K562 (cell line): ENCODE data around the gene COLQ. TPM values are rescaled to one million over a fixed set of nuclear protein-coding genes. Genes with fewer than 3 reads are reported as not detected.

Experiments used
- ATAC-seq: fragments of 200-7000 bp; cut with Tn5 transposase; 3 replicates; pipeline ENCODE4 v1.9.1; 2020; ENCODE audit warnings: moderate library complexity
- BruUV-seq: library from RNA; stranded (reverse); fragments of 400-500 nt; replicated peaks from 2 replicates; lab custom pipeline; 2021; lab: Mats Ljungman, UMichigan
- CTCF ChIA-PET: fragments of 300-600 bp; formaldehyde crosslinking; extraction: SDS; loops from one replicate; lab custom pipeline; 2021; ENCODE audit warnings: low intra/inter-chr PET ratio; lab: Yijun Ruan, JAX
- POLR2A ChIA-PET: fragments of 300-600, 350-650 bp; sonication (Branson Sonifier 250); formaldehyde crosslinking; extraction: SDS; loops from one replicate; lab custom pipeline; 2021; ENCODE audit warnings: antibody characterized with exemption, inconsistent platforms; lab: Yijun Ruan, JAX
- DNase-seq, 4 experiments: peaks; one replicate each; pipeline versions ENCODE4 v3.0.0 to v3.0.0-alpha.2; 2011 to 2018; ENCODE audit warnings: low spot score in 3 of 4, mixed read lengths in 3 of 4; ENCODE audit errors: extremely low read depth in 1 of 4
- FAIRE-seq: peaks from 2 replicates; lab custom pipeline; 2011; peaks lifted over from hg19 to GRCh38; lab: Jason Lieb, UNC
- H2AFZ ChIP-seq: 2 replicates; pipeline ENCODE4 v1.6.0; 2011; ENCODE audit warnings: low read depth, low read length, control low read depth, inconsistent platforms
- H3K27ac ChIP-seq: fragments of 200-600 bp; 3 replicates; pipeline ENCODE4 v1.8.0; 2011; ENCODE audit warnings: low read depth, mild to moderate bottlenecking, control low read depth, inconsistent platforms, low read length, moderate library complexity, mixed read lengths; ENCODE audit errors: extremely low read depth
- H3K27me3 ChIP-seq, 2 experiments: fragments of 300-600 bp in 1 of 2; 2 replicates in 1 of 2; 3 replicates in 1 of 2; pipeline versions ENCODE4 v1.6.0 to v1.8.0; 2011; ENCODE audit warnings: inconsistent platforms in 2 of 2, low read length in 2 of 2, mild to moderate bottlenecking in 1 of 2, mixed read lengths in 1 of 2, moderate library complexity in 1 of 2; ENCODE audit not compliant: control insufficient read depth in 2 of 2, insufficient read depth in 2 of 2
- H3K36me3 ChIP-seq: fragments of 300-600 bp; 3 replicates; pipeline ENCODE4 v1.8.0; 2011; ENCODE audit warnings: mild to moderate bottlenecking, low read length, inconsistent platforms; ENCODE audit not compliant: control insufficient read depth, insufficient read depth
- H3K4me1 ChIP-seq, 2 experiments: fragments of 200-600 bp in 1 of 2; replicated peaks in 1 of 2; 2 replicates in 1 of 2; 3 replicates in 1 of 2; pipeline versions ENCODE4 v1.5.1 to v1.8.0; 2011; ENCODE audit warnings: inconsistent platforms in 2 of 2, low read length in 2 of 2, mild to moderate bottlenecking in 1 of 2, mixed read lengths in 1 of 2, moderate library complexity in 1 of 2; ENCODE audit not compliant: control insufficient read depth in 2 of 2, insufficient read depth in 2 of 2
- H3K4me2 ChIP-seq: 2 replicates; pipeline ENCODE4 v1.6.1; 2011; ENCODE audit warnings: low read length, control low read depth, inconsistent platforms, mixed read lengths; ENCODE audit not compliant: insufficient read depth
- H3K4me3 ChIP-seq: fragments of 200-600 bp; sonication (generic), shearing (Covaris generic); 2 replicates; pipeline ENCODE4 v1.5.1; 2016; ENCODE audit warnings: control low read depth, inconsistent platforms
- H3K79me2 ChIP-seq: fragments of 200-600 bp; 3 replicates; pipeline ENCODE4 v1.8.0; 2011; ENCODE audit warnings: low read length, inconsistent platforms; ENCODE audit not compliant: control insufficient read depth, insufficient read depth
- H3K9ac ChIP-seq, 2 experiments: 2 replicates each; pipeline versions ENCODE4 v1.6.0 to v1.6.1; 2011; ENCODE audit warnings: low read depth in 2 of 2, low read length in 2 of 2, control low read depth in 1 of 2, inconsistent platforms in 1 of 2, mild to moderate bottlenecking in 1 of 2, mixed read lengths in 1 of 2; ENCODE audit not compliant: insufficient read depth in 1 of 2
- H3K9me1 ChIP-seq: one replicate; pipeline ENCODE4 v1.6.0; 2011; ENCODE audit warnings: inconsistent platforms, mild to moderate bottlenecking, low read length, moderate library complexity; ENCODE audit not compliant: control insufficient read depth, insufficient read depth
- H3K9me3 ChIP-seq: replicated peaks from 2 replicates; pipeline ENCODE4 v1.5.1; 2011; ENCODE audit warnings: low read depth, low read length, inconsistent platforms; ENCODE audit not compliant: control insufficient read depth, insufficient read depth
- H4K20me1 ChIP-seq: replicated peaks from 2 replicates; pipeline ENCODE4 v1.6.1; 2011; ENCODE audit warnings: low read length, inconsistent platforms, mixed read lengths; ENCODE audit not compliant: control insufficient read depth, insufficient read depth
- ATF2 ChIP-seq: sonication (generic); formaldehyde crosslinking; IDR thresholded peaks from 2 replicates; pipeline ENCODE4 v1.8.1; 2022; ENCODE audit warnings: missing genetic modification reagents
- CREB1 ChIP-seq, 2 experiments: sonication (generic) in 1 of 2; formaldehyde crosslinking in 1 of 2; IDR thresholded peaks; 2 replicates each; pipeline versions ENCODE4 v1.6.1 to v1.8.0; 2012 to 2022; ENCODE audit warnings: inconsistent platforms in 1 of 2, mild to moderate bottlenecking in 1 of 2, missing genetic modification reagents in 1 of 2, moderate library complexity in 1 of 2
- CREBBP ChIP-seq: IDR thresholded peaks from one replicate; pipeline ENCODE4 v1.6.1; 2012; ENCODE audit warnings: low read depth, mild to moderate bottlenecking, control low read depth, inconsistent platforms, low read length
- E2F1 ChIP-seq: sonication (generic); formaldehyde crosslinking; IDR thresholded peaks from 2 replicates; pipeline ENCODE4 v1.8.1; 2023; ENCODE audit warnings: mild to moderate bottlenecking, missing genetic modification reagents, moderate library complexity
- ETV1 ChIP-seq: fragments of 450-650 bp; conservative IDR thresholded peaks from 2 replicates; pipeline ENCODE4 v1.6.1; 2016; ENCODE audit warnings: missing genetic modification characterization, control low read depth, low read depth, missing compliant biosample characterization
- ILK ChIP-seq: fragments of 450-650 bp; IDR thresholded peaks from 2 replicates; pipeline ENCODE4 v1.6.1; 2016; ENCODE audit warnings: missing genetic modification characterization, low read depth, mild to moderate bottlenecking, missing compliant biosample characterization, moderate library complexity, borderline replicate concordance
- KLF16 ChIP-seq: IDR thresholded peaks from 2 replicates; pipeline ENCODE4 v1.6.1; 2016; ENCODE audit warnings: antibody characterized with exemption
- POLR2AphosphoS2 ChIP-seq: IDR thresholded peaks from 2 replicates; pipeline ENCODE4 v1.6.1; 2012; ENCODE audit warnings: low read length, improper control_type of control experiment
- PPARD ChIP-seq: fragments of 250-450 bp; sonication (Bioruptor Pico); IDR thresholded peaks from 2 replicates; pipeline ENCODE4 v1.8.0; 2022; ENCODE audit warnings: inconsistent platforms, mild to moderate bottlenecking, moderate library complexity
- PTBP1 ChIP-seq: fragments of 200-400 bp; formaldehyde crosslinking; IDR thresholded peaks from 2 replicates; pipeline ENCODE4 v1.6.1; 2017; ENCODE audit warnings: low read depth, low read length
- TAF9B ChIP-seq: fragments of 450-650 bp; IDR thresholded peaks from 2 replicates; pipeline ENCODE4 v1.6.1; 2018; ENCODE audit warnings: mild to moderate bottlenecking; ENCODE audit not compliant: partially characterized antibody
- ZNF184 ChIP-seq: sonication (generic); formaldehyde crosslinking; IDR thresholded peaks from 2 replicates; pipeline ENCODE4 v1.5.0; 2020; ENCODE audit warnings: missing genetic modification reagents
- ZNF830 ChIP-seq: fragments of 250-450 bp; sonication (Bioruptor Pico); IDR thresholded peaks from 2 replicates; pipeline ENCODE4 v1.5.0; 2021; ENCODE audit warnings: mild to moderate bottlenecking
- WGBS: fragments of 100-300 bp; shearing (Covaris generic); methylation state at CpG from one replicate; pipeline ENCODE4 v1.1.6; 2016; ENCODE audit warnings: low coverage, mixed read lengths; ENCODE audit not compliant: insufficient coverage; ENCODE audit errors: missing lambda C conversion rate; 5-methylcytosine and 5-hydroxymethylcytosine counted together
- in situ Hi-C: fragments of 300-500 bp; cut with MboI; formaldehyde crosslinking; loops from 4 replicates; pipeline ENCODE4 v1.15.0; 2018; ENCODE audit warnings: inconsistent platforms, mixed read lengths
- intact Hi-C: fragments of 100-400 bp; cut with micrococcal nuclease; formaldehyde crosslinking; loops from 2 replicates; pipeline ENCODE4 v1.14.2; 2022
- polyA plus RNA-seq, 8 experiments: library from polyadenylated mRNA; depleted of rRNA in 4 of 8; stranded (reverse) in 5 of 8; unstranded in 3 of 8; fragments of >200 nt; fragmentation: Nextera tagmentation in 2 of 8; fragmentation: Illumina TruSeq in 1 of 8; extraction: Ambion mirVana in 2 of 8; extraction: Trizol in 1 of 8; gene quantifications; 2 replicates each; pipeline versions ENCODE4 v1.2.1 to v1.2.3, GENCODE V29; 2011 to 2014; ENCODE audit warnings: inconsistent platforms in 1 of 8, missing spikeins in 1 of 8
- total RNA-seq, 7 experiments: library from RNA; depleted of rRNA in 6 of 7; stranded (reverse); fragments of >200 nt in 6 of 7; fragmentation: Illumina TruSeq in 2 of 7; extraction: Trizol in 2 of 7; gene quantifications; 2 replicates each; pipeline versions ENCODE4 v1.2.1 to v1.2.3, GENCODE V29; 2011 to 2021; ENCODE audit warnings: low replicate concordance in 1 of 7

Gene COLQ
- total and polyA plus RNA-seq, 9 of the 15 experiments (the other 6 are each of a cell fraction or from before 2014, with no cell fraction given) = 0.04 to 0.36 (median 0.27) TPM; not detected in 4

GRCh38 chr3:15452961-15453360 is 68.5 kb downstream of the COLQ start (continued):
- TF ChIP-seq ATF2 (CRISPR knock-in tag) (no peak), TAF9B (no peak), CREBBP (no peak)

- ATAC-seq (peak; percentile 43), FAIRE-seq (no peak), DNase-seq (no peak)
- in situ Hi-C loops (no loop called here), intact Hi-C loops (no loop called here)
- Histone ChIP-seq H3K9me1 (no peaks in the 10 kb centered on the region), H3K79me2 (no peaks in the 10 kb centered on the region), H3K4me3 (no peak overlapping the region), H3K36me3 (no peaks in the 10 kb centered on the region), H3K27me3 (peaks cover 0 to 10% of the 10 kb centered on the region in 2 experiments; a peak in 1 of 5 replicates), H4K20me1 (no peaks in the 10 kb centered on the region), H2AFZ (no peak overlapping the region), H3K4me1 (0 out of 5 replicates have a peak, but pooled peaks cover 0 to 3% of the 10 kb centered on the region in 2 experiments), H3K4me2 (no peak overlapping the region), H3K9ac (no peak overlapping the region), H3K27ac (no peak overlapping the region), H3K9me3 (no peaks in the 10 kb centered on the region)
- 36% methylated on average over 9 of the region's 9 CpGs for WGBS
- CTCF ChIA-PET = interaction anchor here (0.5 kb wide), 1 partner anchor 15 kb away, joined by 4 read pairs; no protein-coding TSS in a partner anchor
- POLR2A ChIA-PET = interaction anchor here (0.6 to 2.3 kb wide), 3 partner anchors 8 to 14 kb away, joined by 3 to 6 read pairs (median 3); no protein-coding TSS in a partner anchor
- TF ChIP-seq ZNF830 (CRISPR knock-in tag) (no peak), ETV1 (tag) (no peak), PTBP1 (no peak), POLR2AphosphoS2 (no peak), ZNF184 (CRISPR knock-in tag) (no peak), PPARD (CRISPR knock-in tag) (no peak), ILK (tag) (no peak), E2F1 (no peak), KLF16 (no peak), CREB1 (IDR thresholded peaks at IDR 0.05) (no peak), CREB1 (CRISPR knock-in tag; IDR thresholded peaks at IDR 0.05) (no peak)
- BruUV-seq = no TSS peak
Measured at GRCh38 chr3:15452156-15452555, 69.3 kb downstream of the COLQ start.
